HEK293T (cell line): ENCODE results near the gene EVPL.

Experiments
- CTCF ChIA-PET: fragments of 350-600 bp; formaldehyde crosslinking; extraction: SDS; loops from one replicate; lab custom pipeline; 2021; ENCODE audit warnings: antibody characterized with exemption, inconsistent platforms; lab: Yijun Ruan, JAX
- POLR2A ChIA-PET: fragments of 350-600 bp; formaldehyde crosslinking; extraction: SDS; loops from one replicate; lab custom pipeline; 2020; ENCODE audit warnings: antibody characterized with exemption, inconsistent platforms; lab: Yijun Ruan, JAX
- DNase-seq: peaks from one replicate; pipeline ENCODE4 v3.0.0; 2012; ENCODE audit warnings: mixed read lengths; ENCODE audit errors: extremely low spot score
- ARNT ChIP-seq: fragments of 450-650 bp; IDR thresholded peaks from 2 replicates; pipeline ENCODE4 v1.6.1; 2017; ENCODE audit warnings: mild to moderate bottlenecking
- BHLHE40 ChIP-seq: fragments of 450-650 bp; IDR thresholded peaks from 2 replicates; pipeline ENCODE4 v1.6.1; 2016; ENCODE audit warnings: mild to moderate bottlenecking, moderate library complexity, borderline replicate concordance
- CTBP1 ChIP-seq: fragments of 450-650 bp; IDR thresholded peaks from 2 replicates; pipeline ENCODE4 v1.6.1; 2016; ENCODE audit warnings: borderline replicate concordance
- ELF4 ChIP-seq: fragments of 450-650 bp; IDR thresholded peaks from 2 replicates; pipeline ENCODE4 v1.6.1; 2017; ENCODE audit warnings: antibody characterized with exemption
- FOXA1 ChIP-seq: fragments of 450-650 bp; IDR thresholded peaks from 2 replicates; pipeline ENCODE4 v1.6.1; 2016; ENCODE audit warnings: mild to moderate bottlenecking
- FOXK2 ChIP-seq: fragments of 450-650 bp; IDR thresholded peaks from 2 replicates; pipeline ENCODE4 v1.6.1; 2016; ENCODE audit warnings: mild to moderate bottlenecking
- FOXM1 ChIP-seq: fragments of 450-650 bp; IDR thresholded peaks from 2 replicates; pipeline ENCODE4 v1.6.1; 2017; ENCODE audit warnings: mild to moderate bottlenecking, borderline replicate concordance
- HDGF ChIP-seq: fragments of 450-650 bp; IDR thresholded peaks from 2 replicates; pipeline ENCODE4 v1.6.1; 2017; ENCODE audit warnings: antibody characterized with exemption, borderline replicate concordance
- L3MBTL2 ChIP-seq: fragments of 450-650 bp; conservative IDR thresholded peaks from 2 replicates; pipeline ENCODE4 v1.6.1; 2016; ENCODE audit warnings: mild to moderate bottlenecking
- LEF1 ChIP-seq: fragments of 450-650 bp; IDR thresholded peaks from 2 replicates; pipeline ENCODE4 v1.6.1; 2017; ENCODE audit warnings: mild to moderate bottlenecking, borderline replicate concordance
- NFRKB ChIP-seq: fragments of 450-650 bp; IDR thresholded peaks from 2 replicates; pipeline ENCODE4 v1.6.1; 2016; ENCODE audit warnings: mild to moderate bottlenecking, moderate library complexity
- SP1 ChIP-seq: fragments of 450-650 bp; IDR thresholded peaks from 2 replicates; pipeline ENCODE4 v1.6.1; 2017
- SUZ12 ChIP-seq: fragments of 450-650 bp; IDR thresholded peaks from 2 replicates; pipeline ENCODE4 v1.6.1; 2016; ENCODE audit warnings: mild to moderate bottlenecking
- TARDBP ChIP-seq: fragments of 450-650 bp; IDR thresholded peaks from 2 replicates; pipeline ENCODE4 v1.6.1; 2016
- ZNF384 ChIP-seq: fragments of 450-650 bp; IDR thresholded peaks from 2 replicates; pipeline ENCODE4 v1.6.1; 2016
- TF ChIP-seq, protein P1 (sequence below): fragments of 450-650 bp; IDR thresholded peaks from 2 replicates; pipeline ENCODE4 v1.6.1; 2016

The EVPL gene

DNA sequence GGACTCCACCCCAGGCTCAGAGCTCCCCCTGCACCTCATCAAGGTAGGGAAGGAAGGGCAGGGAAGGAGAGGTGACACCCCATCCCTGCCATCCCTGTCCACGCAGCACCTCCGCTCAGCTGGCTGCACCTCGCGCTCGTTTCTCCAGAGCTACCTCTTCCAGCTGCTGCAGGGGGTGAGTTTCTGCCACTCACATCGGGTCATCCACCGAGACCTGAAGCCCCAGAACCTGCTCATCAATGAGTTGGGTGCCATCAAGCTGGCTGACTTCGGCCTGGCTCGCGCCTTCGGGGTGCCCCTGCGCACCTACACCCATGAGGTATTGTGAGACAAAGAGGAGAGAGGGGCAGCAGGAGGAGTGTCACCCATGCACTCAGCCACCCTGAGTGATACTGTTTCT, 25.0 kb downstream of the EVPL start:
- ChIA-PET POLR2A (interaction anchor here (1.3 to 1.8 kb wide), 3 partner anchors 22 to 147 kb away, joined by 3 to 6 read pairs (median 4); partner anchors contain the start of genes MRPL38 and WBP2), CTCF (interaction anchor here (0.6 to 3.5 kb wide), 6 partner anchors 8 to 710 kb away, joined by 3 to 22 read pairs (median 7); partner anchors contain the start of gene MRPL38)
- no peak for TF ChIP-seq SP1
- TF ChIP-seq HDGF: no peak
- no peak for TF ChIP-seq FOXA1
- TF ChIP-seq BHLHE40: no peak
- no peak for TF ChIP-seq L3MBTL2
- TF ChIP-seq NFRKB: no peak
- TF ChIP-seq CTBP1: no peak
- TF ChIP-seq FOXM1: no peak
- no peak for TF ChIP-seq SUZ12
- TF ChIP-seq, protein P1, sequence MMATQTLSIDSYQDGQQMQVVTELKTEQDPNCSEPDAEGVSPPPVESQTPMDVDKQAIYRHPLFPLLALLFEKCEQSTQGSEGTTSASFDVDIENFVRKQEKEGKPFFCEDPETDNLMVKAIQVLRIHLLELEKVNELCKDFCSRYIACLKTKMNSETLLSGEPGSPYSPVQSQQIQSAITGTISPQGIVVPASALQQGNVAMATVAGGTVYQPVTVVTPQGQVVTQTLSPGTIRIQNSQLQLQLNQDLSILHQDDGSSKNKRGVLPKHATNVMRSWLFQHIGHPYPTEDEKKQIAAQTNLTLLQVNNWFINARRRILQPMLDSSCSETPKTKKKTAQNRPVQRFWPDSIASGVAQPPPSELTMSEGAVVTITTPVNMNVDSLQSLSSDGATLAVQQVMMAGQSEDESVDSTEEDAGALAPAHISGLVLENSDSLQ: no peak
- no peak for TF ChIP-seq ELF4
- TF ChIP-seq ARNT: no peak
- TF ChIP-seq ZNF384: no peak
- no peak for TF ChIP-seq FOXK2
- TF ChIP-seq TARDBP: no peak
- no peak for DNase-seq

DNA sequence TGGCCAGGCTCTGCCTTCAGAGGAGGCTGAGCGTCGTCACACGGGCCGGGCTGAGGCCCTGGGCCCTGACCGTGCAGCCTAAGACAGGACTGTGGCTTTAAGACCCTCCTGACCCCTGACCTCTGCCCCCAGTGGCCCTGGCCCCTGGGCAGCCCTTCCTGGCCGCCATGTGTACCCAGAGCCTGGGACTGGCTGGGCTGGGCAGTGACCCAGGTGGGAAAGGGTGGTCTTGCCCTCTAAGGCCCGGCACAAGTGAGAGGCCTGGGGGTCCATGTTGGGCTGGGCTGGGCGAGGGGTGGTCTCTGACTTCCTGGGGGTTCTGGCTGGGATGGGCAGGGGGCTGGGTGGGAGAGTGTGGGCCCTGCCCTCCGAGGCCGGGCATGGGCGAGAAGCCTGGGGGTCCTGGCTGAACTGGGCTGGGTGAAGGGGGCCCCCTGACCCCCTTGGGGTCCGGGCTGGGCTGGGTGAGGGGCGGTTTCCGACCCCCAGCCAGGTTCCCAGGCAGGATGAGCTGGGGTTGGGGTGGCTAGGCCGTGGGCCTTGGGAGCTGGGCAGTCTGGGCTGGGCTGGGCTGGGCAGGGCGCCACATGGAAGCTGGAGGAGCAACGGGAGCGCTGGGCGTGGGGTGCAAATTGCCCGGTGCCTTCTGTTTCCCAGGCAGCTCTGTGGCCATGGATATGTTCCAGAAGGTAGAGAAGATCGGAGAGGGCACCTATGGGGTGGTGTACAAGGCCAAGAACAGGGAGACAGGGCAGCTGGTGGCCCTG, 26.2 kb downstream of the EVPL start, which contains the start of gene CDK3:
CDK3 (plus strand) TSS at position 101 of the 767 bp plus-strand sequence; CDS start at position 672, 571 bp downstream.
- ChIA-PET CTCF (interaction anchor here (0.6 to 3.5 kb wide), 6 partner anchors 9 to 517 kb away, joined by 3 to 22 read pairs (median 5); partner anchors contain the start of gene MRPL38), POLR2A (interaction anchor here (0.5 to 1.4 kb wide), 5 partner anchors 17 to 146 kb away, joined by 3 to 7 read pairs (median 4); partner anchors contain the start of genes ACOX1, MRPL38, TEN1 and WBP2)
- DNase-seq: no peak
- TF ChIP-seq LEF1: no peak
- TF ChIP-seq ELF4: no peak
- no peak for TF ChIP-seq TARDBP
- TF ChIP-seq CTBP1: no peak
- TF ChIP-seq ZNF384: no peak
- TF ChIP-seq FOXK2: no peak
- TF ChIP-seq FOXM1: no peak
- no peak for TF ChIP-seq L3MBTL2
- TF ChIP-seq BHLHE40: no peak
- TF ChIP-seq SP1: no peak
- no peak for TF ChIP-seq NFRKB
- TF ChIP-seq FOXA1: no peak
- TF ChIP-seq ARNT: no peak
- TF ChIP-seq, protein P1: no peak
- no peak for TF ChIP-seq HDGF
- no peak for TF ChIP-seq SUZ12

DNA sequence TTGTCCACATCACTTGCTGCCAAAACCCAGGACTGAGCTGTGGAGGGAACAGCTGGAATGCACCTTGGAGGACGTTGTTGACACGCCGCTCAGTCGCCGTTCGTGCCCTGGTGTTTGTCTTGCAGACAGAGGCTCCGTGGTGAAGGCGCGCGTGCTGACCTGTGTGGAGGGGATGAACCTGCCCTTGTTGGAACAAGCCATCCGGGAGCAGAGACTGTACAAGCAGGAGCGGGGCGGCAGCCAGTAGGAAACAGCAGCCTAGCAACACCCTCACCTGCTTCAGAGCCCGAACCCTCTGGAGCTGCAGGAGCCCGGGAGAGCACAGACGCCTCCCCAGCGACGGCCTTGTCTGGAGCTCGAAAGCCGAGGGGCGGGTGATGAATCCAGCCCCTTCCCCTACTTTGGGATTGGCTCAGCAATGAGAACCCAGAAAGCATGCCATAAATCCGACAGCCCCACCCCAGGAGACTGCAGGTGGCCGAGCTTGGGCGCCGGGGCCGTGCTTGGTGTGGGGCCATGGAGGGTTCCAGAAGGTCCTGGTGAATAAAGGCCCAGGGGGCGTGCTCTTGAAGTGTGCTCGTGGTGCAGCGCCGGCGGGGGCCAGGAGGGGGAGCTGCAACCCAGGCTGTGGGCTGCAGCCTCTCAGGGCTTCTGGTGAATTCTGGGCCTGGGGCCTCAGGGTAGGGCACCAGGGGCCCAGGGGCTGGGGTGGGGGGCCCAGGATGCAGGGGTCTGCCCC, 26.9 kb downstream of the EVPL start:
- peak; percentile 90 for DNase-seq
- CTCF ChIA-PET: interaction anchor here (0.6 to 3.5 kb wide), 7 partner anchors 10 to 518 kb away, joined by 3 to 22 read pairs (median 4); partner anchors contain the start of gene MRPL38
- POLR2A ChIA-PET: interaction anchor here (1.1 to 1.4 kb wide), 4 partner anchors 16 to 145 kb away, joined by 4 to 7 read pairs (median 4); partner anchors contain the start of genes ACOX1, MRPL38, TEN1 and WBP2
- TF ChIP-seq HDGF (peak; percentile 65; the same call in 1 of the 2 replicates), SUZ12 (no peak), FOXM1 (no peak)

DNA sequence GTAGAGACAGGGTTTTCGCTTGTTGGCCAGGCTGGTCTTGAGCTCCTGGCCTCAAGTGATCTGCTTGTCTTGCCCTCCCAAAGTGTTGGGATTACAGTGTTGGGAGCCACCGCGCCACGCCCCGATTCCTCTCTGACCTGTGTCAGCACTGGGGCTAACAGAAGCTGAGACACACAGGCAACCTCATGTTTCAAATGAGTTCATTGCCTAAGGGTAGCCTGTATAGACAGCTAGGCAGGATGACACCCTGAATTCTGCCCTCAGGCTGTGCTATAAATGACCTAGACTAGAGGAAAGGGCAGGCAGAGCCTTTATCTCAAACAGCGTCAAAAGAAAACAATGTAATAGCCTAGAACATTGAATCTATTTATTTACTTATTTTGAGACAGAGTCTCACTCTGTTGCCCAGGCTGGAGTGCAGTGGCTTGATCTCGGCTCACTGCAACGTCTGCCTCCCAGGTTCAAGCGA, 28.7 kb downstream of the EVPL start:
- ChIA-PET CTCF (interaction anchor here (0.8 to 1.4 kb wide), 3 partner anchors 14 to 89 kb away, joined by 3 to 7 read pairs (median 5); no protein-coding TSS in a partner anchor), POLR2A (interaction anchor here (1.0 kb wide), 1 partner anchor 93 kb away, joined by 3 read pairs; the partner anchor contains the start of gene MRPL38)
- no peak for TF ChIP-seq NFRKB
- no peak for TF ChIP-seq TARDBP
- no peak for TF ChIP-seq ARNT
- no peak for TF ChIP-seq BHLHE40
- TF ChIP-seq LEF1: no peak
- TF ChIP-seq FOXK2: no peak
- TF ChIP-seq ZNF384: no peak
- TF ChIP-seq SP1: no peak
- TF ChIP-seq FOXA1: no peak
- TF ChIP-seq L3MBTL2: no peak
- TF ChIP-seq ELF4: no peak
- no peak for TF ChIP-seq SUZ12
- TF ChIP-seq HDGF: no peak
- no peak for DNase-seq

DNA sequence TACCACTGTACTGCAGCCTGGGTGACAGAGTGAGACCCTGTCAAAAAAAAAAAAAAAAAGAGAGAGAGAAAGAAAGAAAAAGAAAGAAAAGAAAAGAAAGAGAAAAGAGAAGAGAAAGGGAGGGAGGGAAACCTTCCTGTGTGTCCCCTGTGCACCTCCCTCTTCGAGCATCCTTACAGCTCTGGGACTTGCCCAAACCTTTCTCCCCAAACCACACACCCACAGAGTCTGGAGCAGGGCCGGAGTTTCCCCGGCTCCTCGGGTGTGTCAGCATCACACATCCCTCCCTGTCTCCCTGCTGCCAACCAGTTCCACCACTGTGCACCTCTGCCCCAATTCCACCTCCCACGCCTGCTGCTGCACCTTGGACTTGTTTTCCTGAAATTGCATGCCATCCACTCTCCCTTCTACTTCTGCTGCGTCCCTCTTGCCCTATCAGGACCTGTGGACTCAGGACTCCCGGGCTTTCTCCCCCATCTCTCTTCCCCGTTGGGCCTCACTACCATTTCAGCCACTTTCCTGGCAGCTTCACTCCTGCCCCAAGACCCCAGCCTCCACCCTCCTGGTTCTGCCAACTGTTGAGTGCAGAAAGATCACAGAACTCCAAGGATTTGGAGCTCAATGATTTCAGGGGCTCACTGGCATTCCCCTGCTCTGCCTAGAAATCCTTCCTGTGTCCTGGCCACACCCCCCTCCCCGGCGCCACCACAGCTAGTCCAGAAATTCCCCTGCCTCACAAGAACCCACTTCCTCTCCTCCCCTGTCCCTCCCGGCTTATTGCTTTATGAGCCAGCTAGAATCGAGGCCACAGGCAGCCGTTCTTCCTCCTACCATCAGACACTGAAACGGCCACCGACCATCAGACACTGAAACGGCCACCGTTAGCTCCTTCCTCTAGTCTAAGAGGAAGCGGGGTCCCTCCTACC, 30.2 kb downstream of the EVPL start:
- no peak for DNase-seq
- ChIA-PET POLR2A (interaction anchor here (0.8 kb wide), 1 partner anchor 18 kb away, joined by 3 read pairs; the partner anchor contains the start of genes ACOX1 and TEN1), CTCF (interaction anchor here (0.9 to 1.1 kb wide), 2 partner anchors 9 to 14 kb away, joined by 3 to 14 read pairs; no protein-coding TSS in a partner anchor)
- no peak for TF ChIP-seq LEF1
- no peak for TF ChIP-seq FOXM1
- no peak for TF ChIP-seq ZNF384
- TF ChIP-seq, protein P1: no peak
- TF ChIP-seq TARDBP: no peak
- TF ChIP-seq ELF4: no peak
- TF ChIP-seq SP1: no peak
- TF ChIP-seq NFRKB: no peak
- no peak for TF ChIP-seq CTBP1
- no peak for TF ChIP-seq ARNT
- no peak for TF ChIP-seq L3MBTL2
- no peak for TF ChIP-seq FOXA1
- TF ChIP-seq BHLHE40: no peak
- TF ChIP-seq FOXK2: no peak
- TF ChIP-seq HDGF: no peak
- TF ChIP-seq SUZ12: no peak
